GM23248 (cell line): ENCODE measurements around the gene IKZF3.
"Not testable (repeated sequence)": the region's sequence is repeated elsewhere in the genome, so short reads cannot be mapped to it uniquely, and the experiment has no call there.

Experiments used
- EZH2 ChIP-seq: fragments of 200-600 bp; sonication (generic); IDR thresholded peaks from 2 replicates; pipeline ENCODE4 v1.6.1; 2018; ENCODE audit warnings: antibody characterized with exemption, mild to moderate bottlenecking; ENCODE audit not compliant: insufficient read depth, poor library complexity, severe bottlenecking
- EZH2phosphoT487 ChIP-seq: fragments of 200-600 bp; sonication (generic); IDR thresholded peaks from 2 replicates; pipeline ENCODE4 v1.6.1; 2018; ENCODE audit warnings: antibody characterized with exemption, moderate library complexity, mild to moderate bottlenecking, low read depth; ENCODE audit not compliant: insufficient read depth

DNA sequence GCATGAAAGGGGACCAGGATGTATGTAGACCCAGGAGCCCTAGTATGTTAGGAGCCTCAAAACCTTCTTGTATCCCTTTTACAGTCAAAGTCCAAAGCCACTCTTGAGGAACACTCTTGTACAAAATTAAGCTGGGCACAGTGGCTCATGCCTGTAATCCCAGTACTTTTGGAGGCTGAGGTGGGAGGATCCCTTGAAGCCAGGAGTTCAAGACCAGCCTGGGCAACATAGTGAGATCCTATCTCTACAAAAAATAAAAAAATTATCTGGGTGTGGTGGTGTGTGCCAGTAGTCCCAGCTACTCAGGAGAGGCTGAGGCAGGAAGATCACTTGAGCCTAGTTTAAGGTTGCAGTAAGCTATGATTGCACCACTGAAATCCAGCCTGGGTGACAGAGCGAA is 138.2 kb downstream of the IKZF3 start:
- TF ChIP-seq EZH2phosphoT487, EZH2: not testable (repeated sequence)
